Body of pancreas (tissue), 4 donors: Measurements from ENCODE around the gene PSMB5. TPM values are rescaled to one million over a fixed set of nuclear protein-coding genes. Genes with fewer than 3 reads are reported as not detected.

Experiments
- ATAC-seq: fragments of 150-250 bp; one replicate; pipeline ENCODE4 v1.9.1; 2016
- DNase-seq, 4 donors: peaks; one replicate each; pipeline ENCODE4 v3.0.0-alpha.2; 2019
- H3K27ac ChIP-seq, 4 donors: fragments of 200-600 bp; sonication (generic); 1 replicate in 3 of 4; 2 replicates in 1 of 4; pipeline versions ENCODE4 v1.5.1 to v1.6.1; 2016 to 2019; ENCODE audit warnings: mild to moderate bottlenecking in 1 of 4, mixed read lengths in 1 of 4, moderate library complexity in 1 of 4
- H3K27me3 ChIP-seq, 2 donors: fragments of 200-600 bp; sonication (generic); one replicate each; pipeline ENCODE4 v1.6.0; 2016; ENCODE audit warnings: mild to moderate bottlenecking in 1 of 2
- H3K36me3 ChIP-seq, 2 donors: fragments of 200-600 bp; sonication (generic); replicated peaks in 1 of 2; 2 replicates each; pipeline ENCODE4 v1.5.1; 2016; ENCODE audit warnings: low read depth in 2 of 2; ENCODE audit not compliant: insufficient read depth in 1 of 2
- H3K4me1 ChIP-seq: fragments of 200-600 bp; sonication (generic); one replicate; pipeline ENCODE4 v1.6.0; 2016
- H3K4me3 ChIP-seq, 2 donors: fragments of 200-600 bp; sonication (generic); 1 replicate in 1 of 2; 2 replicates in 1 of 2; pipeline ENCODE4 v1.5.1; 2016 to 2019
- H3K9me3 ChIP-seq, 3 donors: fragments of 200-600 bp; sonication (generic); 1 replicate in 2 of 3; 2 replicates in 1 of 3; pipeline ENCODE4 v1.5.1; 2016
- CTCF ChIP-seq, 7 experiments: fragments of 450-650 bp in 4 of 7; fragments of 200-600 bp in 3 of 7; sonication (generic) in 3 of 7; IDR thresholded peaks; one replicate each; pipeline ENCODE4 v1.5.1; 2016 to 2019; ENCODE audit warnings: antibody characterized with exemption in 7 of 7
- POLR2A ChIP-seq, 3 donors: fragments of 450-650 bp; IDR thresholded peaks; one replicate each; pipeline ENCODE4 v1.6.1; 2016; ENCODE audit warnings: antibody characterized with exemption in 3 of 3, mild to moderate bottlenecking in 2 of 3
- WGBS, 2 donors: methylation state at CpG; one replicate each; pipeline ENCODE4 v1.1.5; 2017; 5-methylcytosine and 5-hydroxymethylcytosine counted together
- intact Hi-C: fragments of 100-400 bp; cut with DNase I; formaldehyde crosslinking; loops from one replicate; pipeline ENCODE4 v1.15.1; 2023
- total RNA-seq, 2 donors: library from RNA; depleted of rRNA; stranded (reverse); fragments of >200 nt; gene quantifications; one replicate each; pipeline ENCODE4 v1.1.0, GENCODE V29; 2016

Gene PSMB5
- total RNA-seq, 2 donors from 2014 or later: 47.0 to 93.3 TPM

- H3K36me3 ChIP-seq: no peaks in the 10 kb centered on the region
- 89 to 92% methylated on average over 6 of the region's 6 CpGs for WGBS, 2 donors
- TF ChIP-seq POLR2A (IDR thresholded peaks at IDR 0.05) (no peak), CTCF (IDR thresholded peaks at IDR 0.05) (no peak)
- no peak overlapping the region for H3K4me3 ChIP-seq
- intact Hi-C loops: loop anchor here (5.0 kb wide), 1 partner anchor 72 kb away; the partner anchor contains the start of gene CDH24
- no peak for ATAC-seq
- no peak overlapping the region for H3K27ac ChIP-seq
- peaks cover 29% of the 10 kb centered on the region for H3K4me1 ChIP-seq
- H3K9me3 ChIP-seq: no peaks in the 10 kb centered on the region
- DNase-seq: no peak
- H3K27me3 ChIP-seq: no peaks in the 10 kb centered on the region
These were observed 49.6 kb downstream of the PSMB5 start for GRCh38 chr14:22984959-22985658.

- intact Hi-C loops: no loop called here
- Histone ChIP-seq H3K4me1 (peaks cover 54% of the 10 kb centered on the region), H3K9me3 (no peaks in the 10 kb centered on the region), H3K27ac (peak within 1 kb of the TSS; percentile 70 to 91 (median 87)), H3K4me3 (peak within 1 kb of the TSS; percentile 64 to 74), H3K27me3 (no peaks in the 10 kb centered on the region), H3K36me3 (no peaks in the 10 kb centered on the region)
- peak in 1 of 7 experiments; percentile 23 for TF ChIP-seq CTCF (IDR thresholded peaks at IDR 0.05)
- TF ChIP-seq POLR2A (IDR thresholded peaks at IDR 0.05): peak; percentile 46 to 77 (median 76)
- peak; percentile 81 to 87 (median 84) for DNase-seq
- WGBS, 2 donors: 1% methylated on average over 29 to 48 of the region's 48 CpGs
- ATAC-seq: peak; percentile 67
These were observed 52.0 kb downstream of the PSMB5 start, which contains the start of gene AJUBA for GRCh38 chr14:22982477-22983245. AJUBA (minus strand) TSS chr14:22982551; CDS start chr14:22982266, 285 bp downstream.

DNA sequence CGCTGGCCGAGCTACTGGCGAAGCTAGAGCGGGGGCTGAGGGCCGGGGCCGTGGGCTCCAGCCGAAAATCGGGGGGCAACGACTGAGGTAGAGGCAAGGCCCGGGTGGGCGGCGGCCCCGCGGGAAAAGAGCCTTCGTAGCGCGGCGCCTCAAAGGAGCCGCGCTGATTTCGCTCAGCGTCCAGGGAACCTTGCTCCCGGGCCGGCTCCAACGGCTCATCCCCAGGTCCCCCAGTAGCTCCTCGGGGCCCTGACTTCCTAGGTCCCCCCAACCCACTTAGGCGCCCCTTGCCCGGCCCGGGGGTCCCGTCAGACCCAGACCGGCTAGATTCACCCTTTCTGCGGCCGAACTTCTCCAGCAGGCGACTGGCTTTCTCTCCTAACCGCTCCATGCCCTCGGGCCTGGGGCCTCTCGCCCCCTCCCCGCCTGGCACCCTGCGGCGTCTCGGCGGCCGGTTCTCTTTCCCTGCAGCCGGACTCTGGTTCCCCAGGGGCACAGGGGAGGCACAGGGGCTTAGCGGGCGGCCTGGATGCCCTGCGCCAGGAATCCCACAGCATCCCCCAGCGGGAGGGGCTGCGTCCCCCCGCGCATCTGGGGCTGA, 52.7 kb downstream of the PSMB5 start:
- Histone ChIP-seq H3K27ac (peak overlapping the region; percentile 70 to 91 (median 87)), H3K36me3 (no peaks in the 10 kb centered on the region), H3K4me3 (peak overlapping the region; percentile 64 to 74), H3K27me3 (no peaks in the 10 kb centered on the region), H3K9me3 (no peaks in the 10 kb centered on the region), H3K4me1 (peaks cover 60% of the 10 kb centered on the region)
- 0 to 1% methylated on average over 21 to 51 of the region's 51 CpGs for WGBS, 2 donors
- intact Hi-C loops: no loop called here
- TF ChIP-seq POLR2A (IDR thresholded peaks at IDR 0.05): no peak
- TF ChIP-seq CTCF (IDR thresholded peaks at IDR 0.05): no peak
- ATAC-seq (no peak), DNase-seq (no peak)

DNA sequence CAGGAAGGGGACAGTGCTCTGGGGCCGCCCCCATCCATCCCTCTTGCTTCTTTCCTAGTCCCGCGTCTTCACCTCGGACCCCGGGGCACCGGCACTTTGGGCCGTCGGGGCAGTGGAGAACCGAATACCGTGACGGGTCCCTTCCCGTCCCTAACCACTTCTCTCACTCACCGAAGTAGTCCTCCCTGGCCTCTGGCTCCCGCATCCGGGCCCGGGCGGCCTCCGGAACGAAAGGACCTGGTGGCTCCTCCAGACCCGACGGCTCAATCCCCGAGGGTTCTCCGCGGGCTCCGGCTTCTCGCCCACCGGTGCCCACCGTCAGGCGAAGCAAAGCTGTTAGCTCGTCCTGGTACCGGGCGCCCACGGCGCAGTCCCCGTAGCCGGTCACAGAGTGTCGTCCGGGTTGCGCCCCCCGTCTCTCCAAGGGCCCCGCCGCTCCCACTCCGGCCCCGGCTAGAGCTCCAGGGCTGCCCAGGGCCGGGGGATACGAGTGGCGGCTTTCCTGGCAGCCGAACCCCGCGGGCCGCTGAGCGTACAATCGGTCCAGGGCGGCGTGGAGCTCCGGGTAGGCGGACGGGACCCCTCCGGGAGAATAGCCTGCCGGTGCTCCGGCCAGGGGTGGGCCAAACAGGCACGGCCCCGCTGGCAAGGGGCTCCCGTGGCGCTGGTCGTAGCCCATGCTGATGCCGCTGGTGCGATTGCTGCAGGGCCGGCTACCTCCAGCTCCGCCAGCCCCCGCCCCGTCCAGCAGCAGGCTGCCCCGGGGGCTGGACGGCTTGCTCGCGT, 53.4 kb downstream of the PSMB5 start:
- Histone ChIP-seq H3K4me3 (peak overlapping the region; percentile 64 to 74), H3K4me1 (peaks cover 67% of the 10 kb centered on the region), H3K27ac (peak overlapping the region; percentile 66 to 91 (median 87)), H3K36me3 (no peaks in the 10 kb centered on the region), H3K27me3 (no peaks in the 10 kb centered on the region), H3K9me3 (no peaks in the 10 kb centered on the region)
- intact Hi-C loops: no loop called here
- 9 to 15% methylated on average over 33 to 70 of the region's 76 CpGs for WGBS, 2 donors
- DNase-seq (peak in 3 of 4 donors; percentile 23 to 27 (median 26)), ATAC-seq (no peak)
- TF ChIP-seq POLR2A (IDR thresholded peaks at IDR 0.05) (no peak), CTCF (IDR thresholded peaks at IDR 0.05) (no peak)
